PC-9 (cell line): ENCODE measurements around the gene DLGAP1.

Source experiments
- CTCF ChIP-seq: fragments of 200-600 bp; sonication (generic); conservative IDR thresholded peaks from 2 replicates; pipeline ENCODE4 v1.6.1; 2017; ENCODE audit warnings: mixed run types, antibody characterized with exemption, mild to moderate bottlenecking, moderate library complexity
- EZH2 ChIP-seq: fragments of 200-600 bp; sonication (generic); IDR thresholded peaks from 2 replicates; pipeline ENCODE4 v1.8.0; 2017; ENCODE audit warnings: antibody characterized with exemption, low read depth

- no peak for TF ChIP-seq CTCF
- no peak for TF ChIP-seq EZH2
Observed at GRCh38 chr18:4252829-4253228, 202.3 kb downstream of the DLGAP1 start.
